NCI-H2029 treated with DMSO at 0.1 percent for 48 hours (cell line): ENCODE measurements around the gene DIP2C.

Source experiments
- DNase-seq: peaks from one replicate; lab custom pipeline; 2025; lab: John Stamatoyannopoulos, UW

DIP2C gene

DNA sequence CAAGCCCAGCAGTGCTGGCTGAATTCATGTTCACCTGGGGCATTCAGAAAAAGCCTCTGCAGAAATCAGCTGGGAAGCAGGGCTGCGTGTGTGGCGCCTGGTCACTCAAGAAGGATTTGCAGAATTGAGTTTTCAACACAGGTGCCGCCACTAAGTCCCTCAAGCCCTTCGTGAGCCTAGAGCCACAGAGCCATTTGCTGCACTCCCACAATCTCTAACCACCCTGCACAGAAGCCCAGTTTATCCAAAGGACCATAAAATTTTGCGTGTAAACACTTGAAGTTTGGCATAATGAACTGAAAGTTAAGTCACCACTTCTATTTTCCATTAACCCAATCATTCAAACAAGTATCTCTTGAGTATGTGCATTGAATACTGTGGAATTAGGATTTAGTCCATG is 136.2 kb downstream of the DIP2C start:
- DNase-seq: peak; percentile 11

DNA sequence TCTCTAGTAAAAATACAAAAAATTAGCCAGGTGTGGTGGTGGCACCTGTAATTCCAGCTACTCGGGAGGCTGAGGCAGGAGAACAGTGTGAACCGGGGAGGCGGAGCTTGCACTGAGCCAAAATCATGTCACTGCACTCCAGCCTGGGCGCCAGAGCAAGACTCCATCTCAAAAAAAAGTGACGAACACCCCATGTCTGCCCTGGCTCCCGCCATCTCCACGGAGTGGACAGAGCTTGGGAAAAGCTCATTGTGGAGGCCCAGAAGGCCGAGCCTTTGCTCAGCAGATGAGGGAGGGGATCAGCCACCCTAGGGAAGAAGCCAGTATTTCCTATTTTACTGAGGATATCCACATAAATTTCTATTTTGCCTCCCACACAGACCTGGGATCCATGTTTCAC is 136.8 kb downstream of the DIP2C start:
- DNase-seq: no peak

DNA sequence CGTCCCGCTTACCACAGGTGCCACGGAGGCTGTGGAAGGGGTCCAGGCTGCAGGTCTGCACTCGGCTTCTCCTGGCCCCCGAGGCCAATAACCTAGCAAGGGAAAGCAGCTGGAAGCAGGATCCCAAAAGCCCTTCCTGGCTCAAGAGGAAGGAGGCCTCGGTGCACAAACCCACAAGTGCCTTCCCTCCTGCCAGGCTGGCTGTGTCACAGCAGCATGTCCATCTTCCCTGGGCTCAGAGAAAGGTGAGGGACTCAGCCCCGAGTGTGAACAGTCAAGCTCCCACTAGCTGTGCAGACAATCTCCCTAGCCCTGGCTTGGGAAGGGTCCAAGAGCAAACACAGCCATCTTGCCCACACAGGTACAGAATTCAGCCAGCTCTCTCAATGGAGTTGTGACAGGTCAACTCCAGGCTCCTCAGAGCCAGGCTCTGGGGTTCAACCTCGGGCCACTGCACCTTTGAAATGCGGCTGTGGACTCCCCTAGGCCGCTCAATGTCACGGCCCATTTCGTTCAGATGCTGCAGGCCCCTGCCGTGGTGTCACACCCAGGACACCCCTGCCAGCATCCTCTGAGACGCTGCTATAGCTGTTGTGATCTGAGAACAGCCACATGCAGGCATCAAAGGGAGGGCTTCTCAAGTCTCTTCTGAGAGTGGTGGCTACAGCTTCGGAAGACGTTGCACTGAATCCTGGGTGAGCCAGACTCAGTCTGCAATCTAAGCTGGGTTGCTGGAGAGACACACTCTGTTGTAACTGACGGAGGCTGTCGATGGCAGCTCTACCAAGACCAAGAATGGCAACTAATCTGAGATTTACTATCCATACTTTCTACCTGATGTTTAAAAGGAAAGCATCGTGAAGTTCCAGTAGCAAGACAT is 137.9 kb downstream of the DIP2C start:
- DNase-seq: no peak

DNA sequence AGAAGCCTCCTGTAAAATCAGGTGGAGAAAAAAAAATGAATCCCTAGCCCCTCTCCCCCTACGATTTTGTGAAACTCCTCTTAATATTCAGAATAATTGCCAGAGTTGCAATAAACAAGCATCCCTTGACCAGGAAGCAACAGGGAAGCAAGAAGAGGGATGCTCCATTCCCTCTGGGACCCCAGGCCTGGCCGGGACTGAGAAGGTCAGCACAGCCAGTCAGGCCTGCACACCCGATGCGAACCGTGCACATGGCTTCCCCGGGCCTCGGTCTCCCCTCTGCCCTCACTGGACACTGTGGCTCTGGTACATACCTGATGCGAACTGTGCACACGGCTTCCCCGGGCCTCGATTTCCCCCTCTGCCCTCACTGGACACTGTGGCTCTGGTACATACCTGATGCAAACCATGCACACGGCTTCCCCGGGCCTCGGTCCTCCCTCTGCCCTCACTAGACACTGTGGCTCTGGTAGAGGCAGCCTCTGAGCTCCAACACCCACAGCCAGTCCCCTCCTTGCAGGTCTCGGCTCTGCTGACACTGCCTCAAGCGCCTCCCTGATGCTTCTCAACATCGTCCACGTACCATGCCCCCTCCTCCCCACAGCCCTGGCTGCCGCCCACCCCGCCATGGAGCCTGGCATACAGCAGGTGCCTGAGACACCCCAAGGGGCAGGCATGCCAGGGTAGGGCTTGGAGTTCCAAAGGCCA is 138.6 kb downstream of the DIP2C start:
- no peak for DNase-seq

DNA sequence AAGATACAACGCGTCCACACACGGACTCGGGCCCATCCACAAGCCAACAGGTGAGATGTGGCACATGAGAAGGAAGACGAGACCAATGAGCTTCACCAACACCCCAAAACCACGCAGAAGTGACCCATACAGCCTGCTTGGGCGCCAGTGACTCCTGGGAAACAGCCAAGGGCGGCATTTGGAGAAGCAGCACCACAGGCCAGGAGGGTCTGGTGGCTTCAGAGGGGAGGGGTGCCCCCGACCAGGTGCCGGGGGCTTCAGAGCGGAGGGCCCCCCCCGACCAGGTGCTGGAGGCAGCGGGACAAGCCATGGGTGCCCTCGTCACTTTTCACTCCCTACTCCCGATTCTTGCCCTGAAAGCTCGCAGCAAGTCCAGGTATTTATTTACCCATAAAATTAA is 140.1 kb downstream of the DIP2C start:
- no peak for DNase-seq

DNA sequence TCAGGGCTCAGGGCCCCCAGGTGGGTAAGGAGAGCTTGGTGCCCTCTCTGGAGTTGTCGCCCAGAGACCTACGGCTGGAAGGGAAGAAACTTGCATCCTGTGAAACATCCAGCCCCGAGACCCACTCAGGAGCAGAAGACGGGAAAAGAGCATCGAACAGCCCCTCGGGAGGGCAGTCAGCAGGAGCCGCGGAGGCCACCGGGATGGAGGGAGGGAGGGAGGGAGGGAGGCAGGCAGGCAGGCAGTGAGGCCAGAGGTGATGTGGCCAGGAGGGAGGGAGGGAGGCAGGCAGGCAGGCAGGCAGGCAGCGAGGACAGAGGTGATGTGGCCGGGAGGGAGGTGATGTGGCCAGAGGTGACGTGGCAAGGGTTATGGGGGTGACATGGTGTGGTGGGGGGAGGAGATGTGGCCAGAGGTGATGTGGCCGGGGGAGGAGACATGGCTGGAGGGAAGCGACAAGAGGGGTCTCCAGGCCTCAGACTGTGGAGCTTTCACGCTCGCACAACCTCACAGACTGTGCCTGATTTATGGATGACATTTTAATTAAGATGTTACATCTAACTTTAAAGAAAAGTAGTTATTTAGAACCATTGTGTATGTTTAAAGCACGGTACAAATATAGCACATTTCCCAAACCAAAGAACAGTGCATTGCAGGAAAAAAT is 141.1 kb downstream of the DIP2C start:
- no peak for DNase-seq

DNA sequence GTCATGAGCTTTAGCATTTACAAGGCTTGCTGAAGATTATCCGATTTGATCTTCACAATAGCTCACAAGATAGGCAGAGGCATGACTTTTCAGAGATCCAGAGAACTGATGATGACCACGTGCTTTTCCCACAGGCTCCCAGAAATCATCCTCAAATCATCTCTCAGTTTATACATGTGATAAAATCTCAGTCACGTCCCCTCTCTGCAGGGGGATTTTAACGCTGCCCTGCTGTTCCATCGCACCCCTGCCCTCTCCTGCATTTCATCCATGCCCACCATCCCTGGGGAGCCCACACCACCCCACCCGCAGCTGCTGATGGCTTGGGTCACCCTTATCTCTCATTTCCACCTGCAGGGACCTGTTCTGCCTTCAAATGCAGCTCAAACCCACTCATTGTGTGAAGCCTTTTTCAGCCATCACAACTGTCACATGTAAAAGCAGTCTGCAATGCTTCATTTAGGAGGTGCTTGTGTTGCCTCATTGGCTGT is 141.8 kb downstream of the DIP2C start:
- DNase-seq: no peak

DNA sequence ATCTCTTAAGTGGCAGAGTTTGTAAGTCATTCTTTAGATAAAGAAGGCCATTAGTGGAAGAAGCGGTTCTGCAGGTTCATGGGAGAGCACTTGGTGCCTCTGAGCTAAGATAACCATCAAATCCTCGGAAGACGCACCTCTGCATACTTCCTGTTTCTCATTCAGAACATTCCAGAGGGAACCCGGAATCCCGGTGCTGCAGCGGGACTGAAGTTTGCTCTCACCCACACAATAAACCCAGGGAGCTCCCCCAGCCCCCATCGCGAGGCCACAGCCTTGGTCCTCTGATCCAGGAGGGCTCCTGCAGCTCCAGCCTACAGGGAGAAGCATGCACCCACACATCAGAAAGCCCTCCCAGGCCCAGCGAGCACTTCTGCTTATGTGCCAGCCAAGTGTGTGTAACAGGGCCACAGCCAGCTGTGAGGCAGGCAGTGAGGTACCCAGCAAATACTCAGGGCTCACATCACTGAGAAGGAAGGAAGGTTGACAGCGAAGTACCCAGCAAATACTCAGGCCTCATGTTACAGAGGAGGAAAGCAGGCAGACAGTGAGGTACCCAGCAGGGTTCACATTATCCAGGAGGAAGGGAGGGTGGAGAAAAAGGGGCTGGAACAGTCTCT is 142.4 kb downstream of the DIP2C start:
- no peak for DNase-seq

DNA sequence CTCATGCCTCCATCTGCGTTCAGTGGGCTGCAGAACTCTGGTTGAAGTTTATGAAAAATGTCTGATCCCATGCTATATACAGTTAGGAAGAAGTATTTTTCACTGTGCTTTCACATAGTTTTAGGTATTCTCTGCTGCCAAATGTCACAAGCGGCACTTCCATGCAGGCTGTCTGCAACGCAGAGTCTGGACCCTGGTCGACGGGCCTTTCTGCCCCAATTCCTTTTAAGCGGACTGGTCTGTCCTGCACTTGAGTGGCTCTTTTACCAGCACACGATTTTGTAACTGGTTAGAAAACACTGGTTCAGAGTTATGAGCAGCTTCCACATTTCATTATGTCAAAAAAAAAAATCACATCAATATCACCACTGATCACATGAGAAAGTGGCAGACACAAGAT is 143.0 kb downstream of the DIP2C start:
- DNase-seq: no peak

DNA sequence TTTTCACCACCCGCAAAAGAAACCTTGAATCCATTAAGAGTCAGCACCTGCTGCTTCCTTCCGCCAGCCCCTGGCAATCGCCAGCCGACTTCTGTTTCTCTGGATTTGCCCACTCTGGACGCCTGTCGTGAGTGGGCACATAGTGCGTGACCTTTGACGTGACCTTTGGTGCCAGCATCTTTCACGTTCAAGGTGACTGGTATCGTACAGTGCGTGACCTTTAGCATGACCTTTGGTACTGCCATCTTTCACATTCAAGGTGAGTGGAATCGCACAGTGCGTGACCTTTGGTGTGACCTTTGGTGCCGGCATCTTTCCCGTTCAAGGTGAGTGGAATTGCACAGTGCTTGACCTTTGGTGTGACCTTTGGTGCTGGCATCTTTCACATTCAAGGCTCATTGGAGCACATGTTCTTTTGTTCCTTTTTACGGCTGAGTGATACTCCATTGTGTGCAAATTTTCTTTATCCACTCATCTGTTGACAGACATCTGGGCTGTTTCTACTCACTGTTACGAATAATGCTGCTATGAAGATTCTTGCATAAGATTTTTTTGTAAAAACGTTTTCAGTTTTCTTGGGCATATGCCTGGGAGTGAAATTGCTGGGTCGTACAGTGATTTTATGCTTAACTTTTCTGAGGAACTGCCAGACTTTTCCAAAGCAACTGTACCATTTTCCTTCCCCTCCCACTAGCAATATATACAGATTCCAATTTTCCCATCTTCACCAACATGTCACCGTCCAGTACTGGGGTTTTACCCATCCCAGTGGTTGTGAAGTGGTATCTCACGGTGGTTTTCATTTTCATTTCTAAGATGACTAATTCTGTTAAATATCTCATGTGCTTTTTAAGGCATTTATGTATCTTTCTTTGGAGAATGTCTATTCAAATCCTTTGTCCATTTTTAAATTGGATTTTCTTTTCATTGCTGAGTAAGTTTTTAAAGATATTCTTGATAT is 145.3 kb downstream of the DIP2C start:
- no peak for DNase-seq

DNA sequence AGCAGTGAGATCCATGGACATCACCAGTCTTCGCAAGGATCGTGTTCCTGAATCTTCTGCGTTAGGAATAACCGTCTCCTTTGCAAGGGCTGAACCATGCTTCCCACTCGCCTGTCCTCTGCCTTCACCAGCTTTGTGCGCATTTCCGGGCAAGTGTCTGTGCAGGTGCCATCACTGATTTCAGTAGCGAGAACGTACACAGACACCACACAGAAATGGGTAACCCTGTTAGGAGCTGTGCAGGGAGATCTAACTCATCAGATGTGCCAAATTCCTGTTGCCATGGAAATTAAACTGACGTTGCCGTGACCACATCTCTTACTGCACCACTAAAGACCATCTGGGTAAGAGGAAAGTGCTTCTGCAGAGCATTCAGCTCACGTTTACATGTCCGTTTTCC is 146.3 kb downstream of the DIP2C start:
- DNase-seq: no peak

DNA sequence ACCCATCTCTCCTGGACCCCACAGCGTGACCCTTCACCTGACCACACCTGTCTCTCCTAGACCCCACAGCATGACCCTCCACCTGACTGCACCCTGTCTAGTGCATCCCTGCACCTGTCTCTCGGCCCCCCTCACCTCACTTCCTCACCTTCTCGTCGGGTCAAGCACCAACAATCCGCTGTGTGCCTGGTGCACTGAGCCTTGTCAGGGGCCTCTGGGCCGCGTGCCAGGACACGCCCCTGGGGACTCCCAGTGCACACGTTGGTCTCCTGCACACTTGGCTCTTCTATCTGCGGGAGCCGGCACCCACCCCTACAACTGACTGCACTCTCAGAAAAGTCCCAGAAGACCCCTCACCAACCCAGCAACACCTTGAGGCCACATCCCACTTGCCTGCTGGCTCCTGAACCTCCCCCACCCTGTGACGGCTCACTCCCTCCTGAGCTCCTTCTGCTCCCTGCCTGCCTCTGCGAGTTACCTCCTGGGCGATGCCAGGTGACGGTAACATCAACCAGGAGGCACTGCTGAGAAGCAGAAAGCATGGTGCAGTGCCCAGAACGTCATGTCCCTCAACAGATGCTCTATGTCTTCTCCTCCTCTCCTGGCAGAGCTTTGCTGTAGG is 147.6 kb downstream of the DIP2C start:
- DNase-seq: peak; percentile 26

DNA sequence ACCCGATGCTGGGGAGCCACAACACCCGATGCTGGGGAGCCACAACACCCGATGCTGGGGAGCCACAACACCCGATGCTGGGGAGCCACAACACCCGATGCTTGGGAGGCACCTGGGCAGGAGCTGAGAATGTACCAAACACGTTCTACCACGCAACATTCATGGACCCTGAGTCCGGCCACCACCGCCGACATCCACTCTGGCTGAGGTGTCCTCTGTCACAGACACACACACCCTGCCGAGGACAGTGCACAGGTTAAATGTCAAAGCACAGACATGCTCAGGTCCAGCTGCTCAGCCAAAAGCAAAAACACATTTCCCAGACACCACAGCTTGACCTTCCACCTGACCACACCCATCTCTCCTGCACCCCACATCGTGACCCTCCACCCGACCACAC is 148.4 kb downstream of the DIP2C start:
- no peak for DNase-seq

DNA sequence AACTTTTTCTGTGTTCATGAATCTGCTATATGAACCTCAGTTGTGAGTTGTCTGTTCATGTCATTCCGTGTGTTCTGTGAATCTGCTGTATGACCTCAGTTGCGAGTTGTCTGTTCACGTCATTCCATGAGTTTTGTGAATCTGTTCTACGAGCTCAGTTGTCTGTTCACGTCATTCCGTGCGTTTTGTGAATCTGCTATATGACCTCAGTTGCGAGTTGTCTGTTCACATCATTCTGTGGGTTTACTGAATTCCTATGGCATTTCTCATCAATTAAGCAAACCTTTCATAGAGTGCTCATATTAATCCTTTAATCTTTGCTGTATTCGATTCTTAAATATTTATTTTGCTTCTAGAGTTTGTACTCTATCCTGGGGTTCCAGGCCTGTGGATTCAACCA is 150.6 kb downstream of the DIP2C start:
- DNase-seq: no peak

DNA sequence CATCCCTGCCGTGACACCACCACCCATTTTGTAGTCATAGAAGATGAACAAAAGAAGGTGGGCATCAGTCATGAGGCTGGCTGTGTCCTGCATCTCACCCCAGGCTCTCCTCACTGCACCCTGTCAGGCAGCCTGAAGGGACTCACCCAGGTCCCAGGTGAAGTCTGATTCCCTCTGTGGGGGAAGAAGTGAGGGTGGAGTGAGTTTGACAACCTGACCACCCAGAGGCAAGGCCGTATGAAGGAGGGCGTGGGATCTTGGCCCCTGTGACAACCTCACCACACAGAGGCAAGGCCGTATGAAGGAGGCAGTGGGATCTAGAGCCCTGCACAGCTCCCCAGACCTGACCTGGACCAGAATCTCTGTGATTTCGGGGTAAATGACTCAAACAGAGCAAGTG is 152.5 kb downstream of the DIP2C start:
- no peak for DNase-seq

DNA sequence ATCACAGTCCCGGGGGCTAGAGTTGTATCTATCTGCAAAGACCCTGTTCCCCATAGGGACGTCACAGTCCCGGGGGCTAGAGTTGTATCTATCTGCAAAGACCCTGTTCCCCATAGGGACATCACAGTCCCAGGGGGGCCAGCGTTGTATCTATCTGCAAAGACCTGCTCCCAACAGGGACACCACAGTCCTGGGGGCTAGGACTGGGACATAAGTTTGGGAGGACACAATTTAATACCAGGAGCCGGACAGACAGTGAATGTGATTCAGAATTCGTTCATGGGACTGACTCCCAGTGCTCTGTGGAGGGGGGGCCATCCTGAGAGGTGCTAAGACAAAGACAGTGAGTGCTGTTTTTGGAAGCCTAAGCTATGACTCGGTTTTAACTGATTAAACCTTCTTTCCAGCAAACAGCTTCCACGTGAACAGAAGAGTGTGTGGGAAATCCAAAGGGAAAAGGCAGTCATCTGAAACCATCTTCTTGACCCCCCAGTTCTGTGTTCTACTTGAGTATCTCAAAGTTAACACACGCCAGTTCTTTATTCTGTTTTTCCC is 153.0 kb downstream of the DIP2C start:
- DNase-seq: no peak

DNA sequence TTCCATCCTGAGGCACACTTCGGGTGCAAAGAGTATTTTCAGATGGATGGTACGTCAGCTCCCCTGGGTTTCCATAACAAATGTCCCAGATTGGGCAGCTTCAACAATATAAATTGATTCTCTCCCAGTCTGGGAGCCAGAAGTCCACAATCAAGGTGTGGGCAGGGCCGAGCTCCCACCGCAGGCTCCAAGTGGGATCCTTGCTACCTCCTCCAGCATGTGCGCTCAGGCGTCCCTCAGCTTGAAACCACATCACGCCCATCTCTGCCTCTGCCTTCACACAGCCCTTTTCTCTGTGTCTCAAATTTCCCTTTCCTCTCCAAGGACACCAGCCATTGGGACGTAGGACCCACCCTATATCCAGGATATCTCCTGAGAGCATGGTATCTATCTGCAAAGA is 153.5 kb downstream of the DIP2C start:
- DNase-seq: no peak

DNA sequence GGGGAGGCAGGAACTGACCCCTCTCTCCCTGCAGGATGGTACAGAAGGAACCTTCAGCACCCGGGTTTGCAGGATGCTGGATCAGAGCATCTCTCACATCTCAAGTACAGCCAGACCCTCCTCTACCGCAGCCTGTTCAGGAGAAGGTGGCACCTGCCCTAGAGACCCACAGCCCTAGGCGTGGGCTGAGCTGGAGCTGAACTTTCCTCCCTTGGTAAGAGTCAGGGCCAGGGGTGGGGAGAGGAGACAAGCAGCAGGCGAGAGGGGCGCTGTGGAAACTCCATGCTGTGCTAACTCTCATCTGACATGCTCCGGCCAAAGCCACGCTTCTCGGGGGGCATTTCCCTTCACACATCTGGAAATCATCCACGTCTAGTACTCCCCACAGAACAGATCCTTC is 154.4 kb downstream of the DIP2C start:
- DNase-seq: no peak

DNA sequence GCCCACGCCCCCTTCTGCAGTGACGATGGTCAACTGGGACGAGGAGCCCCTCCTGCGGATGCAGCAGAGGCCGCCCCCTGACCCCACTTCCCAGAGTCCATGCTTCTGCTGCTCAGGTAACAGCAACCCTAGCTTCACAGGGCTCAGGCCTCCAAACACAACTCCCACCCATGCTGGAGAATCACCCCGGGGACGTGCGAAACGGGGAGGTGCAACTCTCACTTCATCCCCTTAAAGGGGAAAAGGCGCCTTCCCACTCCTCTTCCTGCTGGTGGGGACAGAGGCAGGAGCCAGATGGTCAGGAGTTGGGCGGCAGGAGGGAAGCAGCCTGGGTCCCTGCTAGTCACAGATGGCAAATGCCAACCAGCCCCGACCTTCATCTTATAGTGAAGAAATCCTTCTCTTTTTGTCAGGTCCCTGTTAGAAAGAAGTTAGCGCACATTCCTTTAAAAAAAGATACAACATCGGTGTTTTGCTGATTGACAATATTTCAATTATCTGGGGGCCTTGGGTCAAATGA is 155.4 kb downstream of the DIP2C start:
- DNase-seq: no peak

DNA sequence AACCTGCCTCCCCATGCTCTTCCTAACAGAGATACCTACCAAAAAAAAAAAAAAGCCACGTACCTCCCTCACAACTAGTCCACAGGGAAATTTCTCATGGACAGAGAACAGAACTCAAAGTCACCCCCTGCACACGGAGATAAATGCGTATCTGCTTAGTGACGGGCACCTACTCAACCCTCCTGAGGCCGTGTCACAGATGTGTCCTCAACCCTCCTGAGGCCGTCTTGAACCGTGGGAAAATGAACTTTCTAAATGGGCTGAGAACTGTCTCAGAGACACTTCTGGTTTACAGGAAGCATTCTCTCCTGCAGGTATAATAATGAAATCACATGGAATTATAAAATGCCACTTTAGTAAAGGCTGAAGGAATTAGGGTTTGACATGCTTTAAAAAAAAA is 155.9 kb downstream of the DIP2C start:
- DNase-seq: no peak
